Measurements from ENCODE around the gene EIF3CL.
"Not testable (repeated sequence)": the region's sequence is repeated elsewhere in the genome, so short reads cannot be mapped to it uniquely, and the experiment has no call there.

The EIF3CL gene

GRCh38 chr16:28362600-28362999, 41.0 kb downstream of the EIF3CL start:
- DNase-seq (ENCODE audit: low spot score) = not testable (repeated sequence)

DNA sequence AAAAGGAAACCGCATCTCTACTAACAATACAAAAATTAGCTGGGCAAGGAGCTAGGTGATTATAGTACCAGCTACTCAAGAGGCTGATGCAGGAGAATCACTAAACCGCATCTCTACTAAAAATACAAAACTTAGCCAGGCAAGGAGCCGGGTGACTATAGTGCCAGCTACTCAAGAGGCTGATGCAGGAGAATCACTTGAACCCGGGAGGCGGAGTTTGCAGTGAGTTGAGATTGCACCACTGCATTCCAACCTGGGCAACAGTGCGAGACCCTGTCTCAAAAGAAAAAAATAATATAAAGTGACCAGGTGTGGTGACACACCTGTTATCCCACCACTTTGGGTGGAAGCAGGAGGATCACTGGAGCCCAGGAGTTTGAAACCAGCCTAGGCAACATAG, 65.4 kb downstream of the EIF3CL start:
- DNase-seq (ENCODE audit: low spot score) = not testable (repeated sequence)

- DNase-seq (ENCODE audit: low spot score) = not testable (repeated sequence)
These were observed 66.5 kb downstream of the EIF3CL start for GRCh38 chr16:28336940-28337710.

DNA sequence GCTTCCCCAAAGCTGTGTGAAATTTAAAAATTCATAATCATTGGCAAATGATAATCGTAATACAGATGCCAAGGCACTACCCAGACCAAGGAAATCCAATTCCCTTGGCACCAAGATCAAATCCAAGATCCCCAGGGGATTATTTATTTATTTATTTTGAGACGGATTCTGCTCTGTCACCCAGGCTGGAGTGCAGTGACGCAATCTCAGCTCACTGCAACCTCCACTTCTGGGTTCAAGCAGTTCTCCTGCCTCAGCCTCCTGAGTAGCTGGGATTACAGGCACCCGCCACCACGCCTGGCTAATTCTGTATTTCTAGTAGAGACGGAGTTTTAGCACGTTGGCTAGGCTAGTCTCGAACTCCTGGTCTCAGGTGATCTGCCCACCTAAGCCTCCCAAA, 68.0 kb downstream of the EIF3CL start:
- not testable (repeated sequence) for DNase-seq (ENCODE audit: low spot score)

DNA sequence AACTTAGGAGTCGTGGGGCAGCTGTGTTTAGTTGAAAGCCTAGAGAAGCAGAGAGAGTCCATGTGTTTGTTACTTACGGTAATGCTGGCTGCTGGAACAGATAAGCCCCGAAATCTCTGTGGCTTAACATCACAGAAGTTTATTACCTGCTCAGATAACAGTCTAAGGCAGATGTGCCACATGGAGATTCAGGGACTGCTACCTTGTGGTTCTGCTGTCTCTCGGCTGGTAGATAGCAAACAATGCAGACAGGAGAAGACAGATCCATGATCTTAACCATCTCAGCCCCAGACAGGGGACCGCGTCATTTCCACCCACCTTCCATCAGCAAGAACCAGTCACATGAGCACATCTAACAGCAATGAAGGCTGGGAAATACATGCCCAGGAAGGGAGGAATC, 71.0 kb downstream of the EIF3CL start:
- DNase-seq (ENCODE audit: low spot score) = not testable (repeated sequence)

DNA sequence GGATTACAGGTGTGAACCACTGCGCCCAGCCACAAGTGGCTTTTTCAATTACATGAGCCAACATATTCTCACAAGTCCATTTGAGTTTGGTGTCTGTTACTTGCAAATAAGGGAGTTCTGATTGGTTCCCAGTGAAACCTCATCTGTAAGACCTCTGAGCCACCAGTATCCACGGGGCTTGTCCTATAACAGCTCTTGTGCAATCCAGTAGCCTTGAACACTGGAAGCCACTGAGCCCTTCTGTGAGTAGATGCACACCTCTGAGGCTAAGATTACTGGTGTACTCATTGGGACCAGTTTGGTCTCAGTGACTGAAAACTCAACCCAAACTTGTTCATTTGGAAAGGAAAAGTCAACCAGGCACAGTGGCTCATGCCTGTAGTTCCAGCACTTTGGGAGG, 72.7 kb downstream of the EIF3CL start:
- DNase-seq (ENCODE audit: low spot score) = not testable (repeated sequence)

DNA sequence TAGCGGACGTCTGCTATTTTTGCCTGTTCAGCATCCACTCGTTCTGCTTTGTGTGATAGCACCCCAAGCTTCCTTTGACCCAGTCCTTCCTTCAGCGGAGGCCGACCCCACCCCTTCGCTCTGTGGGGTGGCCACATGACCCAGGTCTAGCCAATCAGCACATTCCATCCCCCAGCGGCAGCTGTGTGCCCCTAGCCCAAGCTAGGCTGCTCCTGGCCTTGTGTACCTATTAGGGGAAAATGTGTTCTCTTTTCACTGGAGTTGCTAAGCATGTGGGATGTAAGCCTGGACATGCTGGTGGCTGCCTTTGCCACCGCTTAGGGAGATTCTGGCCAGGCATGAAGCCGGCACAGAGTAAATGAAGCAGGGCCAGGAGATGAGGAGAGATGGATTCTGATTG, 73.4 kb downstream of the EIF3CL start:
- DNase-seq (ENCODE audit: low spot score) = not testable (repeated sequence)
